Muscle layer of duodenum (tissue), 2 donors: ENCODE measurements around the gene PITHD1.
"Not testable (repeated sequence)": the region's sequence is repeated elsewhere in the genome, so short reads cannot be mapped to it uniquely, and the experiment has no call there.

Experiments used
- H3K27ac ChIP-seq: one replicate; pipeline ENCODE4 v1.7.0; 2013; ENCODE audit warnings: mild to moderate bottlenecking, low read length
- H3K27me3 ChIP-seq: one replicate; pipeline ENCODE4 v1.7.0; 2013; ENCODE audit warnings: low read depth, mild to moderate bottlenecking, control low read depth, low read length
- H3K36me3 ChIP-seq, 2 donors: one replicate each; pipeline ENCODE4 v1.7.0; 2013; ENCODE audit warnings: low read length in 2 of 2, control low read depth in 1 of 2, mild to moderate bottlenecking in 1 of 2; ENCODE audit not compliant: insufficient read depth in 2 of 2, control insufficient read depth in 1 of 2
- H3K4me1 ChIP-seq, 2 donors: one replicate each; pipeline ENCODE4 v1.7.0; 2013; ENCODE audit warnings: low read length in 2 of 2, mild to moderate bottlenecking in 2 of 2, control low read depth in 1 of 2, moderate library complexity in 1 of 2; ENCODE audit not compliant: insufficient read depth in 2 of 2, control insufficient read depth in 1 of 2
- H3K4me3 ChIP-seq, 2 donors: one replicate each; pipeline ENCODE4 v1.7.0; 2013; ENCODE audit warnings: low read length in 2 of 2, low read depth in 1 of 2, mild to moderate bottlenecking in 1 of 2
- H3K9me3 ChIP-seq, 2 donors: one replicate each; pipeline ENCODE4 v1.7.0; 2013; ENCODE audit warnings: low read length in 2 of 2, control low read depth in 1 of 2, mild to moderate bottlenecking in 1 of 2; ENCODE audit not compliant: control insufficient read depth in 1 of 2
- donor health status: healthy.

PITHD1 gene

DNA sequence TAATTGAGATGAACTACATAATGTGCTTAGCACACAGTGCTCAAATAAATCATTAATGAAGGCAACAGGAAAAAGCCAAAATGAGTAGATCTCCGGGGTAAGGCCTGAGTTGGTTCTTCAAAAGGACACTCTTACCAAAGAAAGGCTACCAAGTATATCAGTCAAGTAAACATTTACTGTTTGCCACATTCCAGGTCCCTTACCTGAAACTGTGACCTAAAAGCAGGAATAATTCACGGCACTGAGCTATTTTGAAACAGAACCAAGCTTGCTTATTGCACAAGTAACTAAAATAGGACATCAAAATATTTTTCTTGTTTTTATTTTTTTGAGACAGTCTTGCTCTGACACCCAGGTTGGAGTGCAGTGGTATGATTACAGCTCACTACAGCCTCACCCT, 2.0 kb upstream of the PITHD1 start:
- Histone ChIP-seq H3K36me3 (peaks cover 0 to 7% of the 10 kb centered on the region in 2 donors), H3K27ac (no peak overlapping the region), H3K27me3 (no peaks in the 10 kb centered on the region), H3K9me3 (no peaks in the 10 kb centered on the region), H3K4me1 (peaks cover 13 to 30% of the 10 kb centered on the region in 2 donors), H3K4me3 (no peak overlapping the region)

DNA sequence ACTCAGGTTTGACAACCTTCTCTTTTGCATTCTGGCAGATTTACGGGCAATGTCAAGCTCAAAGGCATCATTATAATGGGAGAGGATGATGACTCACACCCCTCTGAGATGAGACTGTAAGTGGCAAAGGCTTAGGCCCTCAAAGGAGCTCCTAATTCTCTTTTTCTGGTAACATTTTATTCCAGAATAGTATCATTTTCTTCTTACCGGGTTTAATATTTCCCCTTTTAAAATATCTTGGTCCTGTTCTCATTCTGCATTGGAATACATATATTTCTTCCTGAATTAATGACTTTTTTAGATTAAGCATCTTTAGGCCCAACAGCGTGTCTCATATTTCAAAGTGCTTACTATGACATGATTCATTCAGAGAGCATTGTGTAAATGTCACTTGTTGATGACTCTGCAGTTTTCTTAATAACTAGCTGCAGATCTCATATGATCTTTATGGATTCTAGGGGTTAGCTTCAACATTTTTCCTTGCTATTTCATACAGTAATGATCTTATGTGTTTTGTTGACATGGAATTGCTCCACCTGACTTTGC, 1.7 kb downstream of the PITHD1 start:
- Histone ChIP-seq H3K27ac (no peak overlapping the region), H3K4me3 (no peak overlapping the region), H3K9me3 (no peaks in the 10 kb centered on the region)

DNA sequence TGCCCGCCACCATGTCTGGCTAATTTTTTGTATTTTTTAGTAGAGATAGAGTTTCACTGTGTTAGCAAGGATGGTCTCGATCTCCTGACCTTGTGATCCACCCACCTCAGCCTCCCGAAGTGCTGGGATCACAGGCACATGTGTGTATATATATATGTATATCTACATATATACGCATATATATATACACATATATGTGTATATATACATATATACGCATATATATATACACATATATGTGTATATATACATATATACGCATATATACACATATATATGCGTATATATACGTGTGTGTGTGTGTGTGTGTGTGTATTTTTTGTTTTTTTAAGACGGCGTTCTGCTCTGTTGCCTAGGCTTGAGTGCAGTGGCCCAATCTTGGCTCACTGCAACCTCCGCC, 4.9 kb downstream of the PITHD1 start:
- H3K27me3 ChIP-seq, H3K27ac ChIP-seq, H3K4me3 ChIP-seq, H3K9me3 ChIP-seq: not testable (repeated sequence)
- Histone ChIP-seq H3K4me1 (peaks cover 9 to 18% of the 10 kb centered on the region in 2 donors), H3K36me3 (peaks cover 22 to 53% of the 10 kb centered on the region in 2 donors)

More for the DNA sequence above, 1.7 kb downstream of the PITHD1 start:
- Histone ChIP-seq H3K36me3 (peaks cover 0 to 25% of the 10 kb centered on the region in 2 donors), H3K27me3 (no peaks in the 10 kb centered on the region), H3K4me1 (peaks cover 9 to 22% of the 10 kb centered on the region in 2 donors)

DNA sequence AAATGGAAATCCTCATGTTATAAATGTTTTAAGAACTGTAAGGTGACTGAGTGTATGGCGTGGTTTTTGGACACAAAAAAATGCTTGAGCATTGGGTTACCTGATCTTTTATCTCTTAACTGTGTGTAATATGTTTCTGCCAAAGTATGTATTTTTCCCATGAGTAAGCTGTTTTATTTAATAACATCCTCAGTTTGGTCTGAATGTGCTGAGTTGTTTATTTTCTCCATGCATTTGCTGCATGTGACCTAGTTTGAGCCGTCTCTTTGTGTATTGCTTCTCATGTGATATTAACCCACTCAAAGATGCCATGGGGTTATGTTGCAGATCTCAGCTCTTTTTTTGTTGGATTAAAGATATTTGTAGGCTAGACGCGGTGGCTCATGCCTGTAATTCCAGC, 6.6 kb downstream of the PITHD1 start:
- no peaks in the 10 kb centered on the region for H3K27me3 ChIP-seq
- no peaks in the 10 kb centered on the region for H3K9me3 ChIP-seq
- H3K36me3 ChIP-seq = peaks cover 22 to 49% of the 10 kb centered on the region in 2 donors
- no peak overlapping the region for H3K27ac ChIP-seq
- peaks cover 0 to 5% of the 10 kb centered on the region in 2 donors for H3K4me1 ChIP-seq
- no peak overlapping the region for H3K4me3 ChIP-seq

- H3K27ac ChIP-seq = no peak overlapping the region
- H3K9me3 ChIP-seq = no peaks in the 10 kb centered on the region
- H3K4me3 ChIP-seq = no peak overlapping the region
- peaks cover 5 to 17% of the 10 kb centered on the region in 2 donors for H3K4me1 ChIP-seq
- peaks cover 22 to 39% of the 10 kb centered on the region in 2 donors for H3K36me3 ChIP-seq
- H3K27me3 ChIP-seq = no peaks in the 10 kb centered on the region
These were observed 9.5 kb downstream of the PITHD1 start for GRCh38 chr1:23787701-23788100.

GRCh38 chr1:23788695-23789094, 10.5 kb downstream of the PITHD1 start:
- no peak overlapping the region for H3K4me3 ChIP-seq
- H3K4me1 ChIP-seq = peaks cover 5 to 26% of the 10 kb centered on the region in 2 donors
- H3K36me3 ChIP-seq = peaks cover 22 to 36% of the 10 kb centered on the region in 2 donors
- H3K27ac ChIP-seq = no peak overlapping the region
- H3K27me3 ChIP-seq = no peaks in the 10 kb centered on the region
- H3K9me3 ChIP-seq = no peaks in the 10 kb centered on the region

DNA sequence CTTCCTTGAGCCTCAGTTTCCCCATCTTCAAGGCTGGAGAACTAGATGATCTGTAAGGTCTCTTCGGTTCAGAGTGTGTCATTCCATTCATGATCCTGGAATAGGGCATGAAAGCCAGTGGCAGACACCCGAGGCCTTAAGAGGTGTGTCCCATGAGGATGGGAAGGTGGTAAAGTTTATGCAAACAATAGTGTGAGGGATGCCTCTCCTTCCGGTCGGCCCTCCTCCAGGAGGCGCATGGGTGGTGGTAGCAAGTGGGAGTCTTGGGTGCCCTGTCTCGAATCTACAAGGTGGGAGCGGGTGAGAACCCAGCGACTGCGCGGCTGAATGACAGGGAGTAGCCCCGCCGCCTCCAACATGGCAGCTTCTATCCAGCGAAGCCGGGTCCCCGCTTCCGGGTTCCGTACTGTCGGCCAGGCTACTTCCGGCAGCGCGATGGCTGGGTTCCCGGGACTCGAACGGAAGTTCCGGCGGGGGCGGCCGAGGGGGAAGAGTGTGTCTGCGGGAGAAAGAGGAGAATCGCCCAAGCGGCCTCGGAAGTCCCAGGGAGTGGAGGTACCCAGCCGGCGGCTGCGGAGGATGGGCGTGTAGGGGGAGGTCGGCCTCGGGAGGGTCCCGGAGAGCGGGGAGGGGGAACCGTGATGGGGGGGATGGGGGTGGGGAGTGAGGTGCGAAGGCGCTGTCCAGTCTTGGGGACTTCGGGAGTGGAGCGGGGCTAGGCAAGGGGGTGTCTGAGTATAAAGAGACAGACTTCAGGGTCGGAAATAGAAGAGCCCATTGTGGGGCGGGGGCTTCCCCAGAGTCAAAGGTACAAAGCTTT, 12.7 kb downstream of the PITHD1 start, which contains the start of gene LYPLA2:
Gene LYPLA2, plus strand, starts transcription at position 450 of the 820 bp plus-strand sequence. CDS start 1,538 bp downstream, outside the sequence.
- H3K4me1 ChIP-seq = peaks cover 5 to 32% of the 10 kb centered on the region in 2 donors
- H3K27ac ChIP-seq = peak within 1 kb of the TSS; percentile 76
- no peaks in the 10 kb centered on the region for H3K27me3 ChIP-seq
- peak within 1 kb of the TSS; percentile 78 to 85 for H3K4me3 ChIP-seq
- H3K36me3 ChIP-seq = peaks cover 20 to 25% of the 10 kb centered on the region in 2 donors
- H3K9me3 ChIP-seq = no peaks in the 10 kb centered on the region

DNA sequence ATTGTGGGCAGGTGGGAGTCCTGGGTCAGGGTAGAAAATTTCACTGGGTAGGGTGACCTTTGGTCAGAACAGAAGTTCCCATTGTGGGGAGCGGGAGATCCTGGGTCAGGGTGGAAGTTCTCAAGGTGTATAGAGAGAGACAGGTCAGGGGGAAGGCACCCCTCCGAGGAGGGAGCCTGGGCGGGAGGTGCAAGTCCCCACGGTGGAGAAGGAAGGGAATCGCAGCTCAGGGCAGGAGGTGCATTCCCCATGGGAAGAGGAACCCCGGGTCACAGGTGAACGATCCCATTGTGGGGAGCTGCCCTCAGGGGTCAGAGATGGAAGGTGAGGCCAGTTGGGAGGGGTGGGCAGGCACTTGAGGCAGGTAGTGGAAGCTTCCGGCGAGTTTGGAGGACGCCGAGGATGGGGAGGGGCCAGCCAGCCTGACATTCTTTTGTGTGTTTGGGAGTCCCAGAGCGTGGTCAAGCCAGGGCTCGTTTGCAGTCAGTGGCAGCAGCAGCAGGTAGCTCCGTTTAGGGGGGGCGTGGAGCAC, 13.4 kb downstream of the PITHD1 start:
- peak overlapping the region; percentile 43 for H3K27ac ChIP-seq

GRCh38 chr1:23792151-23792945, 14.1 kb downstream of the PITHD1 start:
- peaks cover 8 to 16% of the 10 kb centered on the region in 2 donors for H3K36me3 ChIP-seq
- H3K9me3 ChIP-seq = no peaks in the 10 kb centered on the region
- no peak overlapping the region for H3K27ac ChIP-seq
- no peaks in the 10 kb centered on the region for H3K27me3 ChIP-seq
- H3K4me3 ChIP-seq = peak overlapping the region; percentile 16 to 78
- H3K4me1 ChIP-seq = peaks cover 5 to 33% of the 10 kb centered on the region in 2 donors

More for the DNA sequence above, 13.4 kb downstream of the PITHD1 start:
- Histone ChIP-seq H3K9me3 (no peaks in the 10 kb centered on the region), H3K4me3 (peak overlapping the region; percentile 78 to 85), H3K36me3 (peaks cover 15 to 22% of the 10 kb centered on the region in 2 donors), H3K4me1 (peaks cover 5 to 33% of the 10 kb centered on the region in 2 donors), H3K27me3 (no peaks in the 10 kb centered on the region)

- Histone ChIP-seq H3K36me3 (peaks cover 6 to 18% of the 10 kb centered on the region in 2 donors), H3K27ac (peak overlapping the region; percentile 8), H3K27me3 (no peaks in the 10 kb centered on the region), H3K9me3 (no peaks in the 10 kb centered on the region), H3K4me1 (peaks cover 5 to 33% of the 10 kb centered on the region in 2 donors), H3K4me3 (no peak overlapping the region)
These were observed 15.0 kb downstream of the PITHD1 start for GRCh38 chr1:23793018-23793781.
